Measurements from ENCODE around the gene CDHR5.

Gene CDHR5

GRCh38 chr11:619628-620050, 5.1 kb downstream of the CDHR5 start:
- ChIA-PET CTCF (no interaction called here), POLR2A (no interaction called here)
- H3K4me3 ChIP-seq (ENCODE audit: low read depth, low read length): no peak overlapping the region
- DNase-seq (ENCODE audit: low read depth, low spot score): no peak
- TF ChIP-seq CTCF (IDR thresholded peaks at IDR 0.05; ENCODE audit: insufficient read depth, low read length, missing control alignments): no peak

- POLR2A ChIA-PET: no interaction called here
These were observed 5.7 kb downstream of the CDHR5 start for GRCh38 chr11:618856-619627.

GRCh38 chr11:617912-618682, 6.7 kb downstream of the CDHR5 start:
- no peak overlapping the region for H3K4me3 ChIP-seq (ENCODE audit: low read depth, low read length)
- DNase-seq (ENCODE audit: low read depth, low spot score): no peak
- ChIA-PET CTCF (no interaction called here), POLR2A (no interaction called here)
- TF ChIP-seq CTCF (IDR thresholded peaks at IDR 0.05; ENCODE audit: insufficient read depth, low read length, missing control alignments): no peak

More at GRCh38 chr11:618856-619627, 5.7 kb downstream of the CDHR5 start:
- CTCF ChIA-PET: no interaction called here
- no peak for DNase-seq (ENCODE audit: low read depth, low spot score)
- no peak for TF ChIP-seq CTCF (IDR thresholded peaks at IDR 0.05; ENCODE audit: insufficient read depth, low read length, missing control alignments)
- H3K4me3 ChIP-seq (ENCODE audit: low read depth, low read length): no peak overlapping the region

GRCh38 chr11:617199-617911, 7.4 kb downstream of the CDHR5 start:
- TF ChIP-seq CTCF (IDR thresholded peaks at IDR 0.05; ENCODE audit: insufficient read depth, low read length, missing control alignments): no peak
- ChIA-PET CTCF (no interaction called here), POLR2A (no interaction called here)
- H3K4me3 ChIP-seq (ENCODE audit: low read depth, low read length): no peak overlapping the region
- no peak for DNase-seq (ENCODE audit: low read depth, low spot score)

- POLR2A ChIA-PET: no interaction called here
- CTCF ChIA-PET: no interaction called here
- no peak for TF ChIP-seq CTCF (IDR thresholded peaks at IDR 0.05; ENCODE audit: insufficient read depth, low read length, missing control alignments)
- no peak overlapping the region for H3K4me3 ChIP-seq (ENCODE audit: low read depth, low read length)
- DNase-seq (ENCODE audit: low read depth, low spot score): no peak
These were observed 8.2 kb downstream of the CDHR5 start for GRCh38 chr11:616320-617198.

Measured in AG04449 (cell line).